Astrocyte (in vitro differentiated cells and primary cell): ENCODE measurements around the gene MSRB3. TPM values are rescaled to one million over a fixed set of nuclear protein-coding genes. Genes with fewer than 3 reads are reported as not detected.

Experiments used
- DNase-seq: peaks from one replicate; pipeline ENCODE4 v3.0.0-alpha.2; 2010; ENCODE audit warnings: low read depth
- FAIRE-seq: peaks from 2 replicates; lab custom pipeline; 2011; peaks lifted over from hg19 to GRCh38; lab: Jason Lieb, UNC
- H2AFZ ChIP-seq: 2 replicates; pipeline ENCODE4 v1.6.0; 2012; ENCODE audit warnings: low read depth, low read length, inconsistent platforms
- H3K27ac ChIP-seq: 2 replicates; pipeline ENCODE4 v1.5.1; 2011; ENCODE audit warnings: low read depth, low read length, inconsistent platforms
- H3K27me3 ChIP-seq: 2 replicates; pipeline ENCODE4 v1.6.0; 2011; ENCODE audit warnings: low read length, inconsistent platforms; ENCODE audit not compliant: insufficient read depth
- H3K36me3 ChIP-seq: 2 replicates; pipeline ENCODE4 v1.5.1; 2011; ENCODE audit warnings: low read length, inconsistent platforms; ENCODE audit not compliant: insufficient read depth
- H3K4me1 ChIP-seq: 2 replicates; pipeline ENCODE4 v1.5.1; 2011; ENCODE audit warnings: low read length, inconsistent platforms; ENCODE audit not compliant: insufficient read depth
- H3K4me2 ChIP-seq: 2 replicates; pipeline ENCODE4 v1.6.0; 2012; ENCODE audit warnings: low read length, inconsistent platforms
- H3K4me3 ChIP-seq: 2 replicates; pipeline ENCODE4 v1.5.1; 2011; ENCODE audit warnings: low read depth, mild to moderate bottlenecking, low read length, inconsistent platforms; ENCODE audit not compliant: insufficient read depth
- H3K79me2 ChIP-seq: 2 replicates; pipeline ENCODE4 v1.6.0; 2012; ENCODE audit warnings: mild to moderate bottlenecking, low read length, inconsistent platforms; ENCODE audit not compliant: insufficient read depth
- H3K9ac ChIP-seq: 2 replicates; pipeline ENCODE4 v1.6.0; 2012; ENCODE audit warnings: mild to moderate bottlenecking, low read length, inconsistent platforms
- H3K9me3 ChIP-seq: 2 replicates; pipeline ENCODE4 v1.5.1; 2012; ENCODE audit warnings: low read depth, mild to moderate bottlenecking, low read length, inconsistent platforms; ENCODE audit not compliant: insufficient read depth
- H4K20me1 ChIP-seq: 2 replicates; pipeline ENCODE4 v1.6.0; 2012; ENCODE audit warnings: low read length, inconsistent platforms; ENCODE audit not compliant: insufficient read depth
- H3K27ac Mint-ChIP-seq: one replicate; pipeline ENCODE4 v1.8.0; 2021; ENCODE audit warnings: mild to moderate bottlenecking, mixed read lengths; ENCODE audit not compliant: unreplicated experiment
- H3K27me3 Mint-ChIP-seq: one replicate; pipeline ENCODE4 v1.8.0; 2021; ENCODE audit warnings: low read depth, mixed read lengths; ENCODE audit not compliant: unreplicated experiment
- H3K36me3 Mint-ChIP-seq: one replicate; pipeline ENCODE4 v1.8.0; 2021; ENCODE audit warnings: low read depth, mixed read lengths; ENCODE audit not compliant: unreplicated experiment
- H3K4me1 Mint-ChIP-seq: one replicate; pipeline ENCODE4 v1.8.0; 2021; ENCODE audit warnings: low read depth, mixed read lengths; ENCODE audit not compliant: unreplicated experiment
- H3K4me3 Mint-ChIP-seq: one replicate; pipeline ENCODE4 v1.8.0; 2021; ENCODE audit warnings: mild to moderate bottlenecking, moderate library complexity, mixed read lengths; ENCODE audit not compliant: unreplicated experiment
- H3K9me3 Mint-ChIP-seq: one replicate; pipeline ENCODE4 v1.8.0; 2021; ENCODE audit warnings: mild to moderate bottlenecking, mixed read lengths; ENCODE audit not compliant: unreplicated experiment
- CTCF ChIP-seq: IDR thresholded peaks from 2 replicates; pipeline ENCODE4 v1.5.1; 2011; ENCODE audit warnings: low read depth, mild to moderate bottlenecking, inconsistent platforms, low read length, moderate library complexity; ENCODE audit not compliant: insufficient read depth
- EZH2 ChIP-seq: IDR thresholded peaks from 2 replicates; pipeline ENCODE4 v1.6.1; 2012; ENCODE audit warnings: mild to moderate bottlenecking, low read length, inconsistent platforms; ENCODE audit not compliant: insufficient read depth
- total RNA-seq: library from RNA; stranded (reverse); gene quantifications from 2 replicates; pipeline ENCODE4 v1.2.1, GENCODE V29; 2021

Gene MSRB3
- total RNA-seq, 1 donor from 2014 or later: 73.0 TPM

- Histone ChIP-seq H4K20me1 (peaks cover 73% of the 10 kb centered on the region), H3K79me2 (peaks cover 81% of the 10 kb centered on the region)
These were observed 16.3 kb downstream of the MSRB3 start for GRCh38 chr12:65294641-65295262.

GRCh38 chr12:65296508-65297265 is 18.2 kb downstream of the MSRB3 start:
- no peak for TF ChIP-seq CTCF
- TF ChIP-seq EZH2: no peak
- Mint-ChIP-seq H3K4me1 (peaks cover 17% of the 10 kb centered on the region), H3K9me3 (peaks cover 2% of the 10 kb centered on the region), H3K27me3 (no peaks in the 10 kb centered on the region), H3K36me3 (peaks cover 2% of the 10 kb centered on the region), H3K4me3 (no peak overlapping the region), H3K27ac (no peak overlapping the region)
- no peak overlapping the region for H3K4me2 ChIP-seq
- no peaks in the 10 kb centered on the region for H3K9me3 ChIP-seq
- H3K36me3 ChIP-seq: peaks cover 3% of the 10 kb centered on the region
- H3K4me3 ChIP-seq: no peak overlapping the region
- H3K27me3 ChIP-seq: no peaks in the 10 kb centered on the region
- no peak overlapping the region for H3K9ac ChIP-seq
- H4K20me1 ChIP-seq: peaks cover 70% of the 10 kb centered on the region
- H2AFZ ChIP-seq: no peak overlapping the region
- no peaks in the 10 kb centered on the region for H3K4me1 ChIP-seq
- H3K27ac ChIP-seq: no peak overlapping the region
- peaks cover 79% of the 10 kb centered on the region for H3K79me2 ChIP-seq
- no peak for DNase-seq
- no peak for FAIRE-seq

More at GRCh38 chr12:65294641-65295262, 16.3 kb downstream of the MSRB3 start:
- Histone ChIP-seq H3K36me3 (peaks cover 3% of the 10 kb centered on the region), H3K9ac (no peak overlapping the region), H3K4me1 (no peaks in the 10 kb centered on the region), H3K27me3 (no peaks in the 10 kb centered on the region), H3K27ac (no peak overlapping the region), H2AFZ (no peak overlapping the region), H3K4me2 (no peak overlapping the region), H3K9me3 (no peaks in the 10 kb centered on the region), H3K4me3 (no peak overlapping the region)
- Mint-ChIP-seq H3K27ac (no peak overlapping the region), H3K4me1 (peaks cover 8% of the 10 kb centered on the region), H3K27me3 (no peaks in the 10 kb centered on the region), H3K4me3 (no peak overlapping the region), H3K9me3 (peaks cover 2% of the 10 kb centered on the region), H3K36me3 (peaks cover 2% of the 10 kb centered on the region)
- FAIRE-seq (no peak), DNase-seq (no peak)
- TF ChIP-seq CTCF (no peak), EZH2 (no peak)
